ENCODE data around the gene TPRX1.
A peak's percentile ranks its signal among the peaks of the same experiment; 100 is the strongest.
"Not testable (repeated sequence)": the region's sequence is repeated elsewhere in the genome, so short reads cannot be mapped to it uniquely, and the experiment has no call there.

Gene TPRX1

DNA sequence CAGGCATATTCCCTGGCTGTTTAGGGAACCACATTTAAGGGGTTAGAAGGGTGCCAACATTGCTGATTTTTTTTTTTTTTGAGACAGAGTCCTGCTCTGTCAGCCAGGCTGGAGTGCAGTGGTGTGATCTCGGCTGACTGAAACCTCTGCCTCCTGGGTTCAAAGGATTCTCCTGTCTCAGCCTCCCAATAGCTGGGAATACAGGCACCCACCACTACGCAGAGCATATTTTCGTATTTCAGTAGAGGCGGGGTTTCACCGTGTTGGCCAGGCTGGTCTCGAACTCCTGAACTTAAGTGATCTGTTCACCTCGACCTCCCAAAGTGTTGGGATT lies 9.6 kb upstream of the TPRX1 start:
- DNase-seq (ENCODE audit: insufficient read length, low spot score) (no peak), FAIRE-seq (no peak)
- no peak for TF ChIP-seq POLR2A (IDR thresholded peaks at IDR 0.05; ENCODE audit: low read depth, low read length)

GRCh38 chr19:47813304-47813994 lies 9.1 kb upstream of the TPRX1 start:
- TF ChIP-seq POLR2A (IDR thresholded peaks at IDR 0.05; ENCODE audit: low read depth, low read length), result no peak
- FAIRE-seq (no peak), DNase-seq (ENCODE audit: insufficient read length, low spot score) (peak; percentile 69)

DNA sequence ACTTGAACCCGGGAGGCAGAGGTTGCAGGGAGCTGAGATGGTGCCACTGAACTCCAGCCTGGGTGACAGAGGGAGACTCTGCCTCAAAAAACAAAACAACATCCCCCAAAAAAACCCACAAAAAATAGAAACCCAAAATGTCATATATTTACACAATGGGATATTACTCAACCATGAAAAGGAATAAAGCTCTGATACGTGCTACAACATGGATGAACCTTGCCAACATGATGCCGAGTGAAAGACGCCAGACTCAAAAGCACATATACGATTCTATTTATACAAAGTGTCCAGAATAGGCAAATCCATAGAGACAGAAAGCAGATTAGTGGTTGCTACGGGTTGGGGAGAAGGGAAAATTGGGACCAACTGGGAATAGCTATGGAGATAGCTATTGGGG lies 2.1 kb upstream of the TPRX1 start:
- TF ChIP-seq POLR2A (IDR thresholded peaks at IDR 0.05; ENCODE audit: low read depth, low read length), result no peak
- FAIRE-seq (no peak), DNase-seq (ENCODE audit: insufficient read length, low spot score) (no peak)

GRCh38 chr19:47805313-47805712 lies 962 bp upstream of the TPRX1 start:
- no peak for TF ChIP-seq POLR2A (IDR thresholded peaks at IDR 0.05; ENCODE audit: low read depth, low read length)
- FAIRE-seq, result no peak
- DNase-seq (ENCODE audit: insufficient read length, low spot score), result no peak

- not testable (repeated sequence) for FAIRE-seq; DNase-seq (ENCODE audit: insufficient read length, low spot score)
These were observed 680 bp downstream of the TPRX1 start for GRCh38 chr19:47803671-47804070.

GRCh38 chr19:47803148-47803547 lies 1.2 kb downstream of the TPRX1 start:
- not testable (repeated sequence) for DNase-seq (ENCODE audit: insufficient read length, low spot score); FAIRE-seq

GRCh38 chr19:47802521-47803043 lies 1.8 kb downstream of the TPRX1 start:
- no peak for TF ChIP-seq POLR2A (IDR thresholded peaks at IDR 0.05; ENCODE audit: low read depth, low read length)
- FAIRE-seq (no peak), DNase-seq (ENCODE audit: insufficient read length, low spot score) (no peak)

GRCh38 chr19:47801270-47801669 lies 3.1 kb downstream of the TPRX1 start:
- TF ChIP-seq POLR2A (IDR thresholded peaks at IDR 0.05; ENCODE audit: low read depth, low read length), result no peak
- FAIRE-seq (no peak), DNase-seq (ENCODE audit: insufficient read length, low spot score) (no peak)

GRCh38 chr19:47798904-47799266 lies 5.5 kb downstream of the TPRX1 start:
- no peak for FAIRE-seq
- no peak for DNase-seq (ENCODE audit: insufficient read length, low spot score)
- no peak for TF ChIP-seq POLR2A (IDR thresholded peaks at IDR 0.05; ENCODE audit: low read depth, low read length)

GRCh38 chr19:47797996-47798903 lies 6.1 kb downstream of the TPRX1 start:
- no peak for TF ChIP-seq POLR2A (IDR thresholded peaks at IDR 0.05; ENCODE audit: low read depth, low read length)
- FAIRE-seq, result no peak

GRCh38 chr19:47796785-47797184 lies 7.6 kb downstream of the TPRX1 start:
- FAIRE-seq, result no peak

More at GRCh38 chr19:47797996-47798903, 6.1 kb downstream of the TPRX1 start:
- no peak for DNase-seq (ENCODE audit: insufficient read length, low spot score)

DNA sequence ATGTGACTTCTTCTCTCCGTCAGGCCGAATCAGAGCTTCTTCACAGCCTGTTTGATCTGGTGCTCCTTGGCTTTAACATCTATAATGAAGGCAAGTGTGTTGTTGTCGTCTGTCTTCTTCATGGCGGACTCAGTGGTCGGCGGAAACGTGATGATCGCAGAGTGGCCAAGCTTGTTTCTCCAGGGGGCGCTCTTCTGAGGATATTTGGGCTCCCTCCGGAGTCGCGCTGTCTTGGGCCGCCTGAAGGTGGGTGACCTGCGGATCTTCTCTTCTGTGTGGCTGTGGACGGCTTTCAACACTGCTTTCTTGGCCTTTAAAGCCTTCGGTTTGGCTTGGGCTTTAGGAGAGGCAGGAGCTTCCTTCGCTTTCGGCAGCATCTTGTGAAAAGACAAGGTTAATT lies 9.8 kb downstream of the TPRX1 start:
- FAIRE-seq, result no peak
- TF ChIP-seq POLR2A (IDR thresholded peaks at IDR 0.05; ENCODE audit: low read depth, low read length), result no peak
- DNase-seq (ENCODE audit: insufficient read length, low spot score), result no peak

More at GRCh38 chr19:47796785-47797184, 7.6 kb downstream of the TPRX1 start:
- no peak for TF ChIP-seq POLR2A (IDR thresholded peaks at IDR 0.05; ENCODE audit: low read depth, low read length)
- DNase-seq (ENCODE audit: insufficient read length, low spot score), result no peak

GRCh38 chr19:47792616-47793015 lies 11.7 kb downstream of the TPRX1 start:
- DNase-seq (ENCODE audit: insufficient read length, low spot score) (no peak), FAIRE-seq (no peak)
- no peak for TF ChIP-seq POLR2A (IDR thresholded peaks at IDR 0.05; ENCODE audit: low read depth, low read length)

- no peak for TF ChIP-seq POLR2A (IDR thresholded peaks at IDR 0.05; ENCODE audit: low read depth, low read length)
- FAIRE-seq (no peak), DNase-seq (ENCODE audit: insufficient read length, low spot score) (peak; percentile 52)
These were observed 13.9 kb downstream of the TPRX1 start for GRCh38 chr19:47790398-47790814.

DNA sequence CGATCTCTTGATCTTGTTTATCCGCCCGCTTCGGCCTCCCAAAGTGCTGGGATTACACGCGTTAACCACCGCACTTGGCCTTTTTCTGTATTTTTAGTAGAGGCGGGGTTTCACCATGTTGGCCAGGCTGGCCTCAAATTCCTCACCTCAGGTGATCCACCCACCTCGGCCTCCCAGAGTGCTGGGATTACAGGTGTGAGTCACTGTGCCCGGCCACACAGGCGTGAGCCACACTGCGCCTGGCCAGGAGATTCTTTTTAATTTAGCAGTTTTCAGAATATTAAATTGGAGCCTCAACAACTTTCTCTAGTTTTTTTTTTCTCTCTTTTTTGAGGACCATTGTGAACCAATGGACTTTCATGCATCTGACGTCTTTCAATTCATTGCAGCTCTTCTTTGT lies 14.5 kb downstream of the TPRX1 start:
- FAIRE-seq; DNase-seq (ENCODE audit: insufficient read length, low spot score): not testable (repeated sequence)

DNA sequence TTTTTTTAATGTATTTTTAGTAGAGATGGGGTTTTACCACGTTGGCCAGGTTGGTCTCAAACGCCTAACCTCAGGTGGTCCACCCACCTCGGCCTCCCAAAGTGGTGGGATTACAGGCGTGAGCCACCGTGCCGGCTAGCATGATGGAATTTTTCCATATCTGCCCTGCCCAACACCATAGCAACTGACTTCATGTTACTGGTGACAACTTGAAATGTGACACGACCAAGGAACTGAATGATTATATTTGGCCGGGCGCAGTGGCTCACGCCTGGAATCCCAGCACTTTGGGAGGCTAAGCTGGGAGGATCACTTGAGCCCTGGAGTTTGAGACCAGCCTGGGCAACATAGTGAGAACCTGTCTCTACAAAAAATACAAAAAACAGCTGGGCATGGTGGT lies 17.0 kb downstream of the TPRX1 start:
- DNase-seq (ENCODE audit: insufficient read length, low spot score); FAIRE-seq: not testable (repeated sequence)

Measured in H54 (cell line).